ENCODE measurements around the gene RPL29.
"Not testable (repeated sequence)": the region's sequence is repeated elsewhere in the genome, so short reads cannot be mapped to it uniquely, and the experiment has no call there.

The RPL29 gene

DNA sequence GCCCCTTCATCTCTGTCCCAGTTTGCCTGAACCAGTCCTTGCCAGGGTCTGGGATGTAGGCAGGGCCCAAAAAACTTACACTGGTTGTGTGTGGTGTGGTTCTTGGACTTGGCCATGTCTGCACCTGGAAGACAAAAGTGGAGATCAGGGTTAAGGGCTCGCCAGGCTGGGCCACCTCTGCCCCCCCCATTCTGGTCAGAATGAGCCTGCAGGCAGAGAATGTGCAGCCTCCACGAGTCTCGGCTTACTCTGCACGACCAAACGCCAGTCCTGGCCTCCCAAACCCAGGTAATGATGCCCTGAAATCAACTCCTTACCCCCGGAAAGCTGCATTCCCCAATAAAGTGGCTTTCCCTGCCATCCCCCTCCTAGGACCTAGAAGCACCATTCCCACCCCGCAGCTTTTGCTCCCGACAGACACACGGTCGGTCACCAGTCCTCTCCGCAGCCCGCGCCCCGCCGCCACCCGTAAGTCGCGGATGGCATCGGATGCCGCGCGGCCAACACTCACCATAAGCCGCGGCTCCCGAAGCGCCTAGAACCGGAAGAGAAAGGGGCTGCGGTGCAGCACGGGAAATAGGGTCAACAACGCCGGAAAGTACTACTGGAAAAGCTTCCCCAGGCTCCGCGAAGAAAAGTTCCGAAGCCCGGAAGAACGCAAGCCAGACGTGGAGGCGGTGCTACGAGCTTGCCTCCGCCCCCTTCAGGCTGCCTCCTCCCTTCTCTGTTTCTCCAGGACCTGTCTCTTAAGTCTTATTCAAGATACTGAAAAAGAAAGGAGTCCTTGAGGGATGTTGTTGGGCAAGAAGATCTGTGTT lies at the start of gene RPL29:
TSS of gene RPL29 (minus strand) at position 550 of the 818 bp plus-strand sequence. CDS start at position 116, 434 bp downstream.
- Mint-ChIP-seq H3K4me1 (peaks cover 51% of the 10 kb centered on the region), H3K4me3 (peak within 1 kb of the TSS; percentile 92 to 95), H3K9me3 (no peaks in the 10 kb centered on the region), H3K27me3 (peaks cover 8% of the 10 kb centered on the region), H3K27ac (peak within 1 kb of the TSS; percentile 100)
- DNase-seq (peak; percentile 88 to 94), ATAC-seq (peak; percentile 96)

DNA sequence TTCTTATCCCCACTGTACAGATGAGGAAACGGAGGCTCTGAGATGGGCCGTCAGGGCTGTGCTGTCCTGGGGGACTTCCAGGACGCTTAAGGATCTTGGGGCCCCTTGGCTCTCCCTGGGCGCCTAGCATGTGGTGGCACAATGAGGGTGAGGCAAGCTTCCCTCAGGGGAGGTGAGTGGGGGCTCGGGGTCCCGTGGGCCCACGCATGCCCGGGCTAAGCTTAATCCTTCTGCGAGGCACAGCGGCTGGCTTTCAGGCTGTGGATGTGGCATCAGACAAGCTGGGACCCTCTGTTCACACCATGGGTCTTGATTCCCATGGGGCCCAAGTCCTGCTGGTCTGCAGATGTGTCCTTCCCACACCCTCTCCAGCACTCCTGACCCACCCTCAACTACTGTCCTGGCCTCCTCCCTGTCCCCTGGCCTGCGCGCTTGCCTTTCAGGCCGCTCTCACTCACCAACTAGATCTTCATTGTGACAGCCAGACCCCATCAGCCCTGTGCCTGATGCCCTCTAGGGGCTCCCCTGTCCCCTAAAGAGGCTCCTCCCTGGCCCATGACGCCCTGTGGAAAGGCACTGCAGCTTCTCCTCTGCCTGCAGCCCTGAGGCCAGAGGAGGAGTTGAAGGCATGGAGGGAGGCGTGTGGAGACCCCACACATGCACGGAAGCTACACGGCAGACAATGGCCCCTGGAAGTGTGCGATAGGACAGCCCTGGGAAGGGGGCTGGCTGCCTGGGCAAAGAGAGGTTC lies 49.3 kb upstream of the RPL29 start:
- peak; percentile 32 for ATAC-seq

DNA sequence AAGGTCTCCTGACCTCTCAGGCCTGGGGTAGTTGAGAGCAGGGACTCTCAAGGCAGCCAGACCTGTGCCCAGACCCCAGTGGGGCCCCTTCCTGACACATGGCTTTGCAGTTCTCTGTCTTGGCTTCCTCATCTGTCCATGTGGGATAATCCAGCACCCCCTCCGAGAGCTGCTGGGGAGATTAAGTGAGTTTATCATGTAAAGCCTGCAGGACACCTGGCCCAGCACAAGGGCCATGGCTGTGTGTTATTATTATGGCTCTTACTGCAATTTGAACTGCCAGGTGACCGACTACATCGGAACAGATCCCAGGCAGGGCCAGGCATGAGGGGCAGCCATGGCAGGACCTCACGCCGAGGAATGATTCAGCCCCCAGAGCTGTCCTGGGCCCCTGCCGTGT lies 48.1 kb upstream of the RPL29 start:
- Mint-ChIP-seq H3K27ac (no peak overlapping the region), H3K4me1 (peaks cover 21% of the 10 kb centered on the region), H3K27me3 (no peaks in the 10 kb centered on the region), H3K4me3 (no peak overlapping the region), H3K9me3 (no peaks in the 10 kb centered on the region)
- ATAC-seq: no peak
- DNase-seq: no peak

More for the DNA sequence above, 49.3 kb upstream of the RPL29 start:
- Mint-ChIP-seq H3K27ac (no peak overlapping the region), H3K4me1 (peaks cover 21% of the 10 kb centered on the region), H3K4me3 (no peak overlapping the region), H3K9me3 (no peaks in the 10 kb centered on the region), H3K27me3 (no peaks in the 10 kb centered on the region)
- DNase-seq: no peak

DNA sequence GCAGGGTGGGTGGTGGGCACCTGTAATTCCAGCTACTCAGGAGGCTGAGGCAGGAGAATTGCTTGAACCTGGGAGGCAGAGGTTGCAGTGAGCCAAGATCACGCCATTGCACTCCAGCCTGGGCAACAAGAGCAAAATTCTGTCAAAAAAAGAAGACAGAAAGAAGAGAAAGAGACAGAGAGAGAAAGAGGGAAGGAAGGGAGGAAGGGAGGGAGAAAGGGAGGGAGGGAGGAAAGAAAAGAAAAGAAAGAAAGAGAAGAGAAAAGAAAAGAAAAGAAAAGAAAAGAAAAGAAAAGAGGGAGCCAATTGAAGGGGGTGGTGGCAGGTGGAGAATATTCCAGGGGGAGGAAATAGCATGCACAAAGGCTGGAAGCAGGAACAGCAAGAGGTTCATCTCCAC lies 47.3 kb upstream of the RPL29 start:
- not testable (repeated sequence) for ATAC-seq, H3K27me3 Mint-ChIP-seq, H3K4me3 Mint-ChIP-seq, DNase-seq, H3K9me3 Mint-ChIP-seq
- peak overlapping the region in 1 of 2 donors; percentile 64 for H3K27ac Mint-ChIP-seq
- H3K4me1 Mint-ChIP-seq: peaks cover 18% of the 10 kb centered on the region

DNA sequence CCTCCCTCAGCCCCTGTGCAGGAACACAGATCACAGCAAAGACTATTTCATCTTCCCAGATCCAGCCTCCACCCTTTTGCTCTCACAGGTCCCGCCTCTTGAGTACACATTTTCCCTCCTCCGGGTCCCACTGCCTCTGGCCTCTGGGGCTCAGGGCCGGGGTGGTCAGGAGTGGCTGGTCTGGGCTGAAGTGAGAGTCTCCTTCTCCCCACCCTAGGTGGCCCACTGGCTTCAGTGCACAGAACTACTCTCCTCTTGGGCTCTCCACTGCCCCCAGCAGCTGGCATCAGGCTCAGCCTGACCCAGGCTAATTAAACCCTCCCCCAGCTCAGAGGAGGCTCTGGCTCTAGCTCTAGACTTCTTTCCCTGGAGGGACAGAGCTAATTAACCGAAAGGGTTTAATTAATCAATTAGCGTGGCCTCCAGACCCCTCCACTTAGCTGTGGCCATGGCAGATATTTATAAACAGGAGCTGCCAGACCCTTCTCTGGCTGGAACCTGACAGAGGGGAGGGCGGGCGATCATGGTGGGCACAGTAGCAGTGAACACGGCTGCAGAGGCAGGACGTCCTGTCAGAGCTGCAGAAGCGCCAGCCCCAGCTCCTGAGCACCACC lies 45.5 kb upstream of the RPL29 start:
- Mint-ChIP-seq H3K27me3 (no peaks in the 10 kb centered on the region), H3K4me1 (peaks cover 4% of the 10 kb centered on the region), H3K9me3 (no peaks in the 10 kb centered on the region), H3K4me3 (no peak overlapping the region), H3K27ac (no peak overlapping the region)
- no peak for DNase-seq
- no peak for ATAC-seq

DNA sequence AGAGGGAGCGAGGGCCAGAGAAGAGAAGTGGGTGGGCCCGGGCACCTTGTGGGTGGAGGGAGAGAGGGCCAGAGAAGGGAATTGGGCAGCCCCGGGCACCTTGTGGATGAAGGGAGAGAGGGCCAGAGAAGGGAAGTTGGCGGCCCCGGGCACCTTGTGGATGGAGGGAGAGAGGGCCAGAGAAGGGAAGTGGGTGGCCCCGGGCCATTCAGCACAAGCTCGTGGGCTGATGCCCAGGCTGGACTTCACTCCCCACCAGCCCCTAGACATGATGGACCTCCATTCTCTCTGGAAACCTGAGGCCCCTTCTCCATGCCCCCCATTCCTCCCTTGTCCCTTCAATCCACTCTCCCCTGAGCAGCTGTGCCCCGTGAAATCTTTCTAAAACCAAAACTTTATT lies 44.9 kb upstream of the RPL29 start:
- DNase-seq (no peak), ATAC-seq (no peak)
- H3K27me3 Mint-ChIP-seq: no peaks in the 10 kb centered on the region
- H3K4me1 Mint-ChIP-seq: peaks cover 4% of the 10 kb centered on the region
- H3K4me3 Mint-ChIP-seq: no peak overlapping the region
- H3K27ac Mint-ChIP-seq: peak overlapping the region in 1 of 2 donors; percentile 45
- no peaks in the 10 kb centered on the region for H3K9me3 Mint-ChIP-seq

DNA sequence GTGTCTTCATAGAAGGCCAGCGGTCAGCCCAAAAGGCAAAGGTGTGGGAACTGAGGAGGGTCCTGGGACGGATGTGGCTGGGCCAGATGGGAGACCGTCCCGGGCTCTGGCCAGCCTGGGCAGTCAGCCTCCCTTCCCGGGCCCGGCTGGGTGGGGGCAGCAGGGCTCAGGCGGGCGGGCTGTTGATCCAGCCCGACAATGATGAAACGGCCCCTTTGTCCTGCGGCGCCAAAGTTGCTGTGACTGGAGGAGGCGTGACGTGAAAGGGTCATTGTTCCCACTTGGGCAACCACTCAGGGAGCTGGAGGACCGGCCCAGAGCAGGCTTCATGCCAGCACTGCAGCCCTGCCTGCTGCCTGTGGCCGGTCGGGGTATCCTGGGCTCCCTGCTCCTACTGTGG lies 44.2 kb upstream of the RPL29 start:
- Mint-ChIP-seq H3K4me3 (no peak overlapping the region), H3K4me1 (peaks cover 4% of the 10 kb centered on the region), H3K27me3 (no peaks in the 10 kb centered on the region), H3K27ac (no peak overlapping the region), H3K9me3 (no peaks in the 10 kb centered on the region)
- DNase-seq (no peak), ATAC-seq (no peak)

DNA sequence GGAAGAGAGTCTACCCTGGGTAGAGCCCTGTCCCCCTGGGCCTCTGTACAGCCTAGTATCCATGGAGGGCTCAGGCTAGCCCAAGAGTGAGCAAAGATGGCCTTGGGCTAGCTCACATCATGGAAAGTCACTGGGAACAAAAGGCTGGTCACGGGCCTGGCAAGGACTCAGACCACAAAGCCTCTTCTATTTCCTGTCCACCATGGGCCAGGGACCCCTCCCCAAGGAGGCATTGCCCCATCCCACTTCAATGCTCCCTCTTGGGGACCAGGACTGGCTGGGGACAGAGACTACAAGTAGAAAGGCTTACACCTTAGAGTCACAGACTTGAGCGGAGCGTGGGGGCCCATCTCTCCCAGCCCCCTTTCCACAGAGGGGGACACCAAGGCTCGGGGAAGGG lies 43.7 kb upstream of the RPL29 start:
- DNase-seq (no peak), ATAC-seq (no peak)
- Mint-ChIP-seq H3K4me3 (no peak overlapping the region), H3K27me3 (no peaks in the 10 kb centered on the region), H3K4me1 (peaks cover 4% of the 10 kb centered on the region), H3K27ac (no peak overlapping the region), H3K9me3 (no peaks in the 10 kb centered on the region)

DNA sequence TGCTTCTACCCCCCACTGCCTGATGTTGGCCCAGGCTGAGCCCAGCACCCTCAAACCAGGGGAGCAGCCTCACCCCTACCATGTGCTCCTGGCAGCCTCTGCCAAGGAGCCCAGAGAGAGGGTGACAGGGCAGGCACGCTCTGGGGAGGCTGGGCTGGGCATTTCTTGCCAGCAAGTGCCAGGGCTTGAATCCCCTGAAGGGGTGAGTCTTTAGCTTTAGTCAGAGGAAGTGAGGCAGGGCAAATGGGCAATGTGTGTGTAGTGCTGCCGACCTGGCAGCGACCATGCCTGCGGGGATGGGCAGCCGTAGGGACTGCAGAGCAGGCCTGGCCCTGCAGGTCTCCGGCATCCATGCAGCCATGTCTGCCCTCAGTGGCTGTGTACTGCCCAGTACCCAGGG lies 42.5 kb upstream of the RPL29 start:
- H3K27ac Mint-ChIP-seq: no peak overlapping the region

DNA sequence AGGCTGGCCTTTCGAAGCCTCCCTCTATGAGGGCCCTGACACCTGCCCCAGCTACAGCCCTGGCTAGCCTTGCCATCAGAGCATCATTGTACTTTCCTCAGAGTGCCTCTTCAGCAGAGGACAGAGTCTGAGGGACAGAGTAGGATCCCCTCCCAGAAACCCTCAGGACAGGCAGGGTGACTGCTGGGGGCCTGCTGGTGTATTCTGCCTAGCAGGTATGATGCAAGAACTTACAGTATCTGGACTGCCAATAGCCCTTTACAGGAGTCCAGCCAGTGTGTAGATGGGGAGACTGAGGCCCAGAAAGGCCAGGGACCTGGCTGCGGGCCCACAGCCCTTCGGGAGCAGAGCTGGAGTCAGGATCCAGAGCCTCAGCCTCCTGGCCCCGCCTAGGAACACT lies 41.6 kb upstream of the RPL29 start:
- peaks cover 4% of the 10 kb centered on the region for H3K4me1 Mint-ChIP-seq
- no peaks in the 10 kb centered on the region for H3K27me3 Mint-ChIP-seq
- DNase-seq (no peak), ATAC-seq (no peak)
- H3K4me3 Mint-ChIP-seq: no peak overlapping the region
- H3K27ac Mint-ChIP-seq: no peak overlapping the region
- H3K9me3 Mint-ChIP-seq: no peaks in the 10 kb centered on the region

More for the DNA sequence above, 42.5 kb upstream of the RPL29 start:
- peaks cover 4% of the 10 kb centered on the region for H3K4me1 Mint-ChIP-seq
- no peaks in the 10 kb centered on the region for H3K9me3 Mint-ChIP-seq
- H3K27me3 Mint-ChIP-seq: no peaks in the 10 kb centered on the region
- DNase-seq (no peak), ATAC-seq (no peak)
- no peak overlapping the region for H3K4me3 Mint-ChIP-seq

DNA sequence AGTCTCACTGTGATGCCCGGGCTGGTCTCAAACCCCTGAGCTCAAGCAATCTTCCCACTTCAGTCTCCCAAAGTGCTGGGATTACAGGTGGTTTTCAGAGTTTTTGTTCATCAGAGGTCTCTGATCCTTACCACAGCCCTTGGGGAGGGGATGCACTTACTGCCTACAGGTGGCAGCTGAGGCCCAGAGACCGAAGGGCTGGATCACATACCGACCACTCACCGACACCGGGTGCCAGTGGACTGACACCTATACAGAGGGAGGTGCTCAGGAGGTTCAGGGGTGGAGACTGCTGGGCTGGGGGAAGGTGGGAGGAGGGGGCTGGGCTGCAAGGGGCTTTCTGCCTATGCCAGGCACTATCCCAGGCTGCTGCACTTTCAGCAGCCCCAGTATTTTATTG lies 41.1 kb upstream of the RPL29 start:
- Mint-ChIP-seq H3K4me3 (no peak overlapping the region), H3K27ac (peak overlapping the region in 1 of 2 donors; percentile 19), H3K27me3 (no peaks in the 10 kb centered on the region), H3K9me3 (no peaks in the 10 kb centered on the region), H3K4me1 (peaks cover 4% of the 10 kb centered on the region)
- peak; percentile 41 for ATAC-seq
- DNase-seq: no peak

DNA sequence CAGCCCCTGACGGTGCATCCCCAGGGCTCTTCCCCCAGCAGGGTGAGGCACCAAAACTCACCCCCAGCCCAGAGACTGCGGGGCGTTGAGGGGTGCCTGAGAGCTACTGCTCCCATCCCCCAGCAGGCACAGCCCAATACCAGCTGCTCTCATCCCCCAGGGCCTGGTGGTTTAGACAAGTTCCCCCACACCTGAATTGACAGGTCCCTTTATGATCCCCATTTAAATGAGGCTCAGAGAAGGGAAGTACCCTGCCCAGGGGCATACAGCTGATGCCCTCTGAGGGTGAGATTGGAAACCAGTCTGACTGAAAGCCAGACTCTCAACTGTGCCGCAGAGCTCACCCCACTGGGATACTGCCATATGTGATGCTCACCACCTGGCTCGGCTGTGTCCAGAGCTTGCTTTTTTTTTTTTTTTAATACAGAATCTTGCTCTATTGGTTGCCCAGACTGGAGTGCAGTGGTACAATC lies 40.6 kb upstream of the RPL29 start:
- ATAC-seq: no peak
- Mint-ChIP-seq H3K9me3 (no peaks in the 10 kb centered on the region), H3K4me1 (no peaks in the 10 kb centered on the region), H3K27ac (peak overlapping the region in 1 of 2 donors; percentile 19), H3K27me3 (no peaks in the 10 kb centered on the region), H3K4me3 (no peak overlapping the region)
- DNase-seq: no peak

DNA sequence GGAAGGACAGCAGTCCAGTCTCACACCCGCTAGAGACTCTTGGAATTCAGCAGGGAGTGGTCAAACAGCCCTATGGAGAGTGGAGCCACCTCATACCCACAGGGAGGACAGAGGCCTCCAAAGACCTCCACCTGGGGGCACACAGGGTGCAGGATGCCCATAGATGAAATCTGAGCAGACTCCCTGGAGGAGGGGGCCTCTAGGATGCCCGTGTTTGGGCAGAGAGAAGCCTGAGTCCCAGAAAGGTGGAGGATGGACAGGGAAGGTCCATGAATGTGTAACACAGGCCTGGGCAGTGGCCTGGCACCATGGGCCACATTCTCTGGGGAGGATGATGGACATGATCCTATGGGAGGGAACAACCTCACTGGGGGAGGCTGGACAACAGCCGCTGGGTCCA lies 39.0 kb upstream of the RPL29 start:
- Mint-ChIP-seq H3K27me3 (no peaks in the 10 kb centered on the region), H3K4me1 (no peaks in the 10 kb centered on the region), H3K9me3 (no peaks in the 10 kb centered on the region), H3K27ac (peak overlapping the region in 1 of 2 donors; percentile 31), H3K4me3 (no peak overlapping the region)
- ATAC-seq (no peak), DNase-seq (no peak)

DNA sequence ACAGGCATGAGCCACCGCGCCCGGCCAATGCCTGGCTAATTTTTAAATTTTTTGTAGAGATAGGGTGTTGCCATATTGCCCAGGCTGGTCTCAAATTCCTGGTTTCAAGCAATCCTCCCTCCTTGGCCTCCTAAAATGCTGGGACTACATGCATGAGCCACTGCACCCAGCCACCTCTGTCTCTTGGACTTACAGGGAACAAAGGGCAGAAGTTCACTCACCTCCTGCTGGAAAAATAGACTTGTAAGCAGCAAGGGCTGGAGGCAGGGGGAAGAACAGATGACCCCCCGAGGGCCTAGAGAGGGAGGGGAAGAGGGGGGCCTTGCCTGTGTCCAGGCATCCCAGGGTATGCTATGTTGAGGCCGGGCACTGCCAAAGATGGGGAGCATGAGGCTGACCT lies 38.5 kb upstream of the RPL29 start:
- no peak for DNase-seq
- H3K4me1 Mint-ChIP-seq: no peaks in the 10 kb centered on the region
- no peaks in the 10 kb centered on the region for H3K27me3 Mint-ChIP-seq
- no peaks in the 10 kb centered on the region for H3K9me3 Mint-ChIP-seq
- peak overlapping the region in 1 of 2 donors; percentile 54 for H3K27ac Mint-ChIP-seq
- H3K4me3 Mint-ChIP-seq: no peak overlapping the region
- no peak for ATAC-seq

DNA sequence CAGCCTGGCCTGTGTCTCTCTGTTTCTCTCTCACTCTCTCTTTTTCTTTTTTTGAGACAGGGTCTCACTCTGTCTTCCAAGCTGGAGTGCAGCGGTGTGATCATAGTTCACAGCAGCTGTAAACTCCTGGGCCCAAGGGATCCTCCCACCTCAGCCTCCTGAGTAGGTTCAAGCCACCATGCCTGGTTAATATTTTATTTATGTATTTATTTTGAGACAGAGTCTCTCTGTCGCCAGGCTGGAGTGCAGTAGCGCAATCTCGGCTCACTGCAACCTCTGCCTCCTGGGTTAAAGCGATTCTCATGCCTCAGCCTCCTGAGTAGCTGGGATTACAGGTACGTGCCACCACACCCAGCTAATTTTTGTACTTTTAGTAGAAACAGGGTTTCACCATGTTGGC lies 38.1 kb upstream of the RPL29 start:
- not testable (repeated sequence) for H3K4me1 Mint-ChIP-seq, H3K27me3 Mint-ChIP-seq, DNase-seq, H3K27ac Mint-ChIP-seq, ATAC-seq, H3K4me3 Mint-ChIP-seq, H3K9me3 Mint-ChIP-seq
